ENCODE data around the gene LGALS7.

LGALS7 gene

DNA sequence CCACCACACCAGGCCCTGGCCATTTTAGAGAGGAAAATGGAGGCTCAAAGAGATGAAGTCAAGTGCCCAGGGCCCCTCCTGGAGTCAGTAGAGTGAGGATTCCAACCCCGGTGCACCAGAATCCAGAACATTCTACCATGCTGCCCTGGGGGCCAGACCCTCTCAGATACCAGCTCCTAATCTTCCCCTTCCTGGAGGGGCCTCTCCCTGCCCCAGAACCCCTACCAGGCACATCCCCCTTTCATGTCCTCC lies 40.1 kb downstream of the LGALS7 start:
- TF ChIP-seq GATA2 (IDR thresholded peaks at IDR 0.05; ENCODE audit: low read depth, low read length) (no peak), GATA3 (IDR thresholded peaks at IDR 0.05; ENCODE audit: low read depth, low read length) (no peak)

GRCh38 chr19:38731654-38732301 lies 41.5 kb downstream of the LGALS7 start:
- TF ChIP-seq GATA2 (IDR thresholded peaks at IDR 0.05; ENCODE audit: low read depth, low read length) (no peak), GATA3 (IDR thresholded peaks at IDR 0.05; ENCODE audit: low read depth, low read length) (no peak)

DNA sequence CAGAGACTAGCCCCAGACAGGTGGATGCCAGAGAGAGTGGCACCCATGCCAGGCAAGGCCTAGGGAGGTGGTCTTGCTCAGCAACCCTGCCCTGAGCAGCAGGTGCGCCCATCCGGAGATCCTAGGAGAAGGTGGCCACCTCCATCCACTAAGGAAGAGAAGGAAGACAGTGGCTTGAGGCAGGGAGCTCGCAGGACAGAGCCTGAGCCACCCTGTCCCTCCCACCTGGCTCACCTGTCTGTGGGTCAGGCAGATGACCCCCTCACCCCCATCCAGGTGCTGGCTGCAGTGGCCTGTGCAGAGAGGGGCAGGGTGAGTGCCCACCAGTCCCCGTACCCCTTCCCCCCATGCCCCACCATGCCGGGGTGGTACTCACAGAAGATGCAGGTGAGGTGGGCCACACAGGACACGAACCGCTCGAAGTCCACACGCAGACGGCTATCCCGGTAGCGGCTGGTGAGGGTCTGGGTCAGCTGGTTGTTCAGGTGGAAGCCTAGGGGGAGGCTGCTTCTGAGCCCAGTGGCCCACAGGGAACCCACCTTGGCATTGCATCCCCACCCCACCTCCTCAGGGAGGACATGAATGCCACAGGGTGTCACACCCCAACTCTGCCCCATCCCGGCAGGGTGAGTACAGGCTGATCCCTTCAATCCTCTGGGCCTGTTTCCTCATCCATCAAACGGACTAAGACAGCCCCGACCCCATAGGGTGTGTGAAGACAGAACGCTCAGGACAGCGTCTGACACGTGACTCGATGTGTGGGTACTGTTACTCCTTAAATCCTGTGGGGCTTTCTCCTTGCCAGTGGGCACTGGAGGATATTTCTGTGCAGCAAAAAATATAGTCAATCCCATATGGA lies 42.4 kb downstream of the LGALS7 start:
- TF ChIP-seq GATA2 (IDR thresholded peaks at IDR 0.05; ENCODE audit: low read depth, low read length): no peak
- TF ChIP-seq GATA3 (IDR thresholded peaks at IDR 0.05; ENCODE audit: low read depth, low read length): no peak

- no peak for TF ChIP-seq GATA3 (IDR thresholded peaks at IDR 0.05; ENCODE audit: low read depth, low read length)
- TF ChIP-seq GATA2 (IDR thresholded peaks at IDR 0.05; ENCODE audit: low read depth, low read length): no peak
Measured at GRCh38 chr19:38730470-38730730, 42.9 kb downstream of the LGALS7 start.

- TF ChIP-seq GATA2 (IDR thresholded peaks at IDR 0.05; ENCODE audit: low read depth, low read length): no peak
- TF ChIP-seq GATA3 (IDR thresholded peaks at IDR 0.05; ENCODE audit: low read depth, low read length): no peak
Measured at GRCh38 chr19:38729653-38730469, 43.5 kb downstream of the LGALS7 start.

DNA sequence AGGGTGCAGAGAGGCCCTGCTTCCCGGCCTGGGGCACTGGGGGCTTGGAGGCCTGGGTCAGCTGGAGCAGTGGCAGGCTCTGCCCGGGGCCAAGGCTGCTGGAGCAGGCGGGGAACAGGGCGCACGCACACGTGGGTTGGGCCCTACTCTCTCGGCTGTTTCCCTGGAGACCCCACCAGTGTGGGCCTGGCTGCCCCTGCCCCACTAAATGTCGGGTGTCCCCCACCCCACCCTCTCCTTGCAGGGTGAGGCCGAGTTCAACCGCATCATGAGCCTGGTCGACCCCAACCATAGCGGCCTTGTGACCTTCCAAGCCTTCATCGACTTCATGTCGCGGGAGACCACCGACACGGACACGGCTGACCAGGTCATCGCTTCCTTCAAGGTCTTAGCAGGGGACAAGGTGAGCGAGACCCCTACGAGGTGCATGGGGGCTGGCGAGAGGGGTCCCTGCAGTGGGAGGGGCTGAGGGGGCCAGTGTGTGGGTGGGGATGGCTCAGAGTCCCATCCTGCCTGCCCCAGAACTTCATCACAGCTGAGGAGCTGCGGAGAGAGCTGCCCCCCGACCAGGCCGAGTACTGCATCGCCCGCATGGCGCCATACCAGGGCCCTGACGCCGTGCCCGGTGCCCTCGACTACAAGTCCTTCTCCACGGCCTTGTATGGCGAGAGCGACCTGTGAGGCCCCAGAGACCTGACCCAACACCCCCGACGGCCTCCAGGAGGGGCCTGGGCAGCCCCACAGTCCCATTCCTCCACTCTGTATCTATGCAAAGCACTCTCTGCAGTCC lies 44.4 kb downstream of the LGALS7 start:
- TF ChIP-seq GATA2 (IDR thresholded peaks at IDR 0.05; ENCODE audit: low read depth, low read length) (no peak), GATA3 (IDR thresholded peaks at IDR 0.05; ENCODE audit: low read depth, low read length) (no peak)

- TF ChIP-seq GATA3 (IDR thresholded peaks at IDR 0.05; ENCODE audit: low read depth, low read length) (no peak), GATA2 (IDR thresholded peaks at IDR 0.05; ENCODE audit: low read depth, low read length) (no peak)
Measured at GRCh38 chr19:38727868-38728660, 45.3 kb downstream of the LGALS7 start.

DNA sequence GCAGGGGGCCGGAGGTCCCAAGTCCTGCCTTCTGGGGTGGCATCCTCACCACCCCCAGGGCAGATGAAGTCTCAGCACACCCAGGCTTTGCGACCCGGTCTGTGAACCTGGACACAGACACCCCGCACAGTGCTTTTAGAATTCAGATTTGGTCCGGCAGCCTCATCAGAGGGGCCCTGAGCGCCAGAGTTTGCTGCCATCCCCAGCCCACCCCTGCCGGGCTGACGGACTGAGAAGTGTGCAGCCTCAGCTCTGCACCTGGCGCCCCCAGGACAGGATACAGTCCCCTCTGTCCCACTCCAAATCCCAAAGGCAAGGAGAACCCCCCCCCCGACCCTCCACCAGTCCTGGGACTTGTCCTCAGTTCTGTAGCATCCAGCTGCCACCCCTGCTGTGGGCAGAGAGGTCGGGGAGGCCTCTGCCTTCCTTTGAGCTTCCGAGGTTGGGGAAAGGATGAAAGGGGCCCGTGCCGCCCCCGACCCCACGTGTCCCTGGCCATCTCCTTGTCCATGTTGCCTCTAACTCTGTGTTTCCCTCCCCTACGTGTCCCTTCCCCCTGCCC lies 45.9 kb downstream of the LGALS7 start:
- TF ChIP-seq GATA3 (IDR thresholded peaks at IDR 0.05; ENCODE audit: low read depth, low read length): no peak

- TF ChIP-seq GATA3 (IDR thresholded peaks at IDR 0.05; ENCODE audit: low read depth, low read length) (no peak), GATA2 (IDR thresholded peaks at IDR 0.05; ENCODE audit: low read depth, low read length) (no peak)
Measured at GRCh38 chr19:38726761-38727301, 46.5 kb downstream of the LGALS7 start.

DNA sequence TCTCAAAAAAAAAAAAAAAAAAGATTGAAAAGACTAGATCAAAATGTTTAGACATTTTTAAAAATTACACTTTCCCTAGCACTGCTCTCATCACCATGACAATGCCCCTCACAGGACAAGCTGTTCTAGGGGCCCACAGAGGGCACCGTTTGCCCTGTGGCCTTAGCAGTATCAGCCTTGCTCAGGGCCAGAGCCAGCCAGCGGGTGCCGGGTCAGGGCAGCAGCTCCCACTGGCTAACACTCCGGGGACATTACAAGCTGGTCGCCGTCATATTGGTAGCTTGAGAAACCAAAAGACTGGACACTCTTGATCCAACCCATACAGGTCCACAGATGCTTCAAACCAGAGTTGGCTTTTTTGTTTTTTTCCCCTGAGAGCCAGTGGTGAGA lies 47.0 kb downstream of the LGALS7 start:
- TF ChIP-seq GATA2 (IDR thresholded peaks at IDR 0.05; ENCODE audit: low read depth, low read length) (no peak), GATA3 (IDR thresholded peaks at IDR 0.05; ENCODE audit: low read depth, low read length) (no peak)

- TF ChIP-seq GATA3 (IDR thresholded peaks at IDR 0.05; ENCODE audit: low read depth, low read length) (no peak), GATA2 (IDR thresholded peaks at IDR 0.05; ENCODE audit: low read depth, low read length) (no peak)
Measured at GRCh38 chr19:38725469-38726283, 47.6 kb downstream of the LGALS7 start.
